Umbilical cord (tissue), 2 donors: ENCODE results near the gene SLC38A1. TPM values are rescaled to one million over a fixed set of nuclear protein-coding genes. Genes with fewer than 3 reads are reported as not detected.

Experiments used
- DNase-seq: peaks from one replicate; pipeline ENCODE4 v3.0.0-alpha.2; 2015; ENCODE audit warnings: low spot score
- total RNA-seq: library from RNA; depleted of rRNA; stranded (reverse); fragments of >200 nt; gene quantifications from one replicate; pipeline ENCODE4 v1.2.3, GENCODE V29; 2014; ENCODE audit warnings: low replicate concordance; ENCODE audit not compliant: insufficient read depth

Gene SLC38A1
- total RNA-seq, 1 donor from 2014 or later = 159 TPM

- no peak for DNase-seq
These were observed 35.4 kb downstream of the SLC38A1 start for GRCh38 chr12:46233423-46233822.

GRCh38 chr12:46230983-46231382 lies 37.9 kb downstream of the SLC38A1 start:
- DNase-seq = no peak

- DNase-seq = no peak
These were observed 38.5 kb downstream of the SLC38A1 start for GRCh38 chr12:46230306-46230705.

- no peak for DNase-seq
These were observed 41.2 kb downstream of the SLC38A1 start for GRCh38 chr12:46227616-46228015.

- DNase-seq = no peak
These were observed 44.5 kb downstream of the SLC38A1 start for GRCh38 chr12:46224386-46224785.

GRCh38 chr12:46223047-46223446 lies 45.8 kb downstream of the SLC38A1 start:
- no peak for DNase-seq

- DNase-seq = no peak
These were observed 46.2 kb downstream of the SLC38A1 start for GRCh38 chr12:46222636-46223035.

GRCh38 chr12:46221255-46222128 lies 47.4 kb downstream of the SLC38A1 start:
- DNase-seq = peak; percentile 79

GRCh38 chr12:46219877-46220655 lies 48.8 kb downstream of the SLC38A1 start:
- DNase-seq = peak; percentile 42

GRCh38 chr12:46219132-46219876 lies 49.5 kb downstream of the SLC38A1 start:
- DNase-seq = no peak

- peak; percentile 63 for DNase-seq
These were observed 50.3 kb downstream of the SLC38A1 start for GRCh38 chr12:46218322-46219095.

GRCh38 chr12:46217541-46218321 lies 51.1 kb downstream of the SLC38A1 start:
- no peak for DNase-seq

- no peak for DNase-seq
These were observed 54.0 kb downstream of the SLC38A1 start for GRCh38 chr12:46214668-46215436.

GRCh38 chr12:46212108-46212982 lies 56.5 kb downstream of the SLC38A1 start:
- no peak for DNase-seq

- no peak for DNase-seq
These were observed 57.9 kb downstream of the SLC38A1 start for GRCh38 chr12:46210873-46211439.

GRCh38 chr12:46209914-46210872 lies 58.6 kb downstream of the SLC38A1 start:
- no peak for DNase-seq

- no peak for DNase-seq
These were observed 59.7 kb downstream of the SLC38A1 start for GRCh38 chr12:46209170-46209569.
